Measurements from ENCODE around the gene GGCT.

GGCT gene

DNA sequence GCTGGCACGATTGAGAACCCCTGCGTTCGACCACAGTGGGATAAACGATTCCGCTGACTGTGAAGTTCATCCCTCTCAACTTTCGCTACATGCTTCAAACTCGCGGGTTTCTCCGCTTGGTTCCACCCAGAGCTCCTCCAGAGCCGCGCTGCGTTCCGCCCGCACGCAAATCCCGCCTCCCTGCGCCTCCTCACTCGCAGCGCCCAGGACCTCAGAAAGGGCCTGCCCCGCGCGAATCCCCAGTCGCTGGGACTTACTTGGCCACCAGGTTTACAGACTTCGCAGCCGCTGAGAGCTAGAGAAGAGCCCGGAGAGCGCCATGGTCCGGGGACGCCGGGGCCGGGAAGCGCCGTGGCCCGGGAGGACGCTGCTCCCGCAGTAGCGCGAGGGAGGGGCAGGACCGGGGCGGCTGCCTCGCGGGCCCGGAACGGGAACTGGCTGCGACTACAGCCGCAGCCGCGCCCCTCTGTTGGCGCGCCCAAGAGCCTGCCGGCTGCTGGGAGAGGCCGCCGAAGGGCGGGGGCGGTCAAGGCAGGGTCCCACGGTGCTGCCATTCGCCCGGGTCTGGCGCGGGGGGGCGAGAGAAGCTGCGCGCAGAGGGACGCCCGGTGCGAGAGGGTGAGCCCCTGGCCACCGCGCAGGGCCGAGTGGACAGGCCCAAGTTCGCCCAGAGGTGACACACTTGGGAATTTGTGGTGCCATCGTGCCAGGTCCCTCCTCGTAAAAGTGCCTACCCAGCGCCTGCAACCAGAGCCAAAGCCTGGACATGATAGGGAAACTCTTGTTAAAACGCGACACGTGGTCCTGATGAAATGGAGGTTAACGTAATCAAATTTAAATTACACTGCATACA lies 26.1 kb downstream of the GGCT start, which contains the start of gene NOD1 (continued):
- TF ChIP-seq, protein P1, sequence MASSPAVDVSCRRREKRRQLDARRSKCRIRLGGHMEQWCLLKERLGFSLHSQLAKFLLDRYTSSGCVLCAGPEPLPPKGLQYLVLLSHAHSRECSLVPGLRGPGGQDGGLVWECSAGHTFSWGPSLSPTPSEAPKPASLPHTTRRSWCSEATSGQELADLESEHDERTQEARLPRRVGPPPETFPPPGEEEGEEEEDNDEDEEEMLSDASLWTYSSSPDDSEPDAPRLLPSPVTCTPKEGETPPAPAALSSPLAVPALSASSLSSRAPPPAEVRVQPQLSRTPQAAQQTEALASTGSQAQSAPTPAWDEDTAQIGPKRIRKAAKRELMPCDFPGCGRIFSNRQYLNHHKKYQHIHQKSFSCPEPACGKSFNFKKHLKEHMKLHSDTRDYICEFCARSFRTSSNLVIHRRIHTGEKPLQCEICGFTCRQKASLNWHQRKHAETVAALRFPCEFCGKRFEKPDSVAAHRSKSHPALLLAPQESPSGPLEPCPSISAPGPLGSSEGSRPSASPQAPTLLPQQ (tag by site-specific recombination; IDR thresholded peaks at IDR 0.05): no peak; the same call in 1 of the 2 replicates
- TF ChIP-seq ZEB2 (tag by site-specific recombination; IDR thresholded peaks at IDR 0.05): no peak
- TF ChIP-seq ZNF596 (tag by site-specific recombination; IDR thresholded peaks at IDR 0.05): no peak
- TF ChIP-seq ZBTB8A (tag by site-specific recombination; IDR thresholded peaks at IDR 0.05): peak; percentile 80
- TF ChIP-seq OSR2 (tag by site-specific recombination; IDR thresholded peaks at IDR 0.05): peak; percentile 75
- peak; percentile 64; the same call in 1 of the 2 replicates for TF ChIP-seq ZSCAN30 (tag by site-specific recombination; IDR thresholded peaks at IDR 0.05)
- TF ChIP-seq ZNF121 (tag by site-specific recombination; IDR thresholded peaks at IDR 0.05): no peak
- 0 out of 2 replicates have a peak, but pooled peaks have one; percentile 39 for TF ChIP-seq SP3 (tag by site-specific recombination; IDR thresholded peaks at IDR 0.05)
- TF ChIP-seq, protein P2, sequence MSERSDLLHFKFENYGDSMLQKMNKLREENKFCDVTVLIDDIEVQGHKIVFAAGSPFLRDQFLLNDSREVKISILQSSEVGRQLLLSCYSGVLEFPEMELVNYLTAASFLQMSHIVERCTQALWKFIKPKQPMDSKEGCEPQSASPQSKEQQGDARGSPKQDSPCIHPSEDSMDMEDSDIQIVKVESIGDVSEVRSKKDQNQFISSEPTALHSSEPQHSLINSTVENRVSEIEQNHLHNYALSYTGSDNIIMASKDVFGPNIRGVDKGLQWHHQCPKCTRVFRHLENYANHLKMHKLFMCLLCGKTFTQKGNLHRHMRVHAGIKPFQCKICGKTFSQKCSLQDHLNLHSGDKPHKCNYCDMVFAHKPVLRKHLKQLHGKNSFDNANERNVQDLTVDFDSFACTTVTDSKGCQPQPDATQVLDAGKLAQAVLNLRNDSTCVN (tag by site-specific recombination; optimal IDR thresholded peaks at IDR 0.05): peak; percentile 88
- no peak for TF ChIP-seq ZBTB7A (tag by site-specific recombination; IDR thresholded peaks at IDR 0.05; ENCODE audit: low read depth)
- TF ChIP-seq, protein P3, sequence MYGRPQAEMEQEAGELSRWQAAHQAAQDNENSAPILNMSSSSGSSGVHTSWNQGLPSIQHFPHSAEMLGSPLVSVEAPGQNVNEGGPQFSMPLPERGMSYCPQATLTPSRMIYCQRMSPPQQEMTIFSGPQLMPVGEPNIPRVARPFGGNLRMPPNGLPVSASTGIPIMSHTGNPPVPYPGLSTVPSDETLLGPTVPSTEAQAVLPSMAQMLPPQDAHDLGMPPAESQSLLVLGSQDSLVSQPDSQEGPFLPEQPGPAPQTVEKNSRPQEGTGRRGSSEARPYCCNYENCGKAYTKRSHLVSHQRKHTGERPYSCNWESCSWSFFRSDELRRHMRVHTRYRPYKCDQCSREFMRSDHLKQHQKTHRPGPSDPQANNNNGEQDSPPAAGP (tag by site-specific recombination; IDR thresholded peaks at IDR 0.05): peak; percentile 25; the same call in 1 of the 2 replicates
- TF ChIP-seq, protein P4, sequence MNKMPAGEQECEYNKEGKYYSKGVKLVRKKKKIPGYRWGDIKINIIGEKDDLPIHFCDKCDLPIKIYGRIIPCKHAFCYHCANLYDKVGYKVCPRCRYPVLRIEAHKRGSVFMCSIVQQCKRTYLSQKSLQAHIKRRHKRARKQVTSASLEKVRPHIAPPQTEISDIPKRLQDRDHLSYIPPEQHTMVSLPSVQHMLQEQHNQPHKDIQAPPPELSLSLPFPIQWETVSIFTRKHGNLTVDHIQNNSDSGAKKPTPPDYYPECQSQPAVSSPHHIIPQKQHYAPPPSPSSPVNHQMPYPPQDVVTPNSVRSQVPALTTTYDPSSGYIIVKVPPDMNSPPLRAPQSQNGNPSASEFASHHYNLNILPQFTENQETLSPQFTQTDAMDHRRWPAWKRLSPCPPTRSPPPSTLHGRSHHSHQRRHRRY (tag by site-specific recombination; IDR thresholded peaks at IDR 0.05): no peak
- TF ChIP-seq, protein P5, sequence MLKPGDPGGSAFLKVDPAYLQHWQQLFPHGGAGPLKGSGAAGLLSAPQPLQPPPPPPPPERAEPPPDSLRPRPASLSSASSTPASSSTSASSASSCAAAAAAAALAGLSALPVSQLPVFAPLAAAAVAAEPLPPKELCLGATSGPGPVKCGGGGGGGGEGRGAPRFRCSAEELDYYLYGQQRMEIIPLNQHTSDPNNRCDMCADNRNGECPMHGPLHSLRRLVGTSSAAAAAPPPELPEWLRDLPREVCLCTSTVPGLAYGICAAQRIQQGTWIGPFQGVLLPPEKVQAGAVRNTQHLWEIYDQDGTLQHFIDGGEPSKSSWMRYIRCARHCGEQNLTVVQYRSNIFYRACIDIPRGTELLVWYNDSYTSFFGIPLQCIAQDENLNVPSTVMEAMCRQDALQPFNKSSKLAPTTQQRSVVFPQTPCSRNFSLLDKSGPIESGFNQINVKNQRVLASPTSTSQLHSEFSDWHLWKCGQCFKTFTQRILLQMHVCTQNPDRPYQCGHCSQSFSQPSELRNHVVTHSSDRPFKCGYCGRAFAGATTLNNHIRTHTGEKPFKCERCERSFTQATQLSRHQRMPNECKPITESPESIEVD (tag by site-specific recombination; IDR thresholded peaks at IDR 0.05): no peak
- peak; percentile 47; the same call in 1 of the 2 replicates for TF ChIP-seq ZNF501 (tag by site-specific recombination; IDR thresholded peaks at IDR 0.05)
- TF ChIP-seq, protein P6, sequence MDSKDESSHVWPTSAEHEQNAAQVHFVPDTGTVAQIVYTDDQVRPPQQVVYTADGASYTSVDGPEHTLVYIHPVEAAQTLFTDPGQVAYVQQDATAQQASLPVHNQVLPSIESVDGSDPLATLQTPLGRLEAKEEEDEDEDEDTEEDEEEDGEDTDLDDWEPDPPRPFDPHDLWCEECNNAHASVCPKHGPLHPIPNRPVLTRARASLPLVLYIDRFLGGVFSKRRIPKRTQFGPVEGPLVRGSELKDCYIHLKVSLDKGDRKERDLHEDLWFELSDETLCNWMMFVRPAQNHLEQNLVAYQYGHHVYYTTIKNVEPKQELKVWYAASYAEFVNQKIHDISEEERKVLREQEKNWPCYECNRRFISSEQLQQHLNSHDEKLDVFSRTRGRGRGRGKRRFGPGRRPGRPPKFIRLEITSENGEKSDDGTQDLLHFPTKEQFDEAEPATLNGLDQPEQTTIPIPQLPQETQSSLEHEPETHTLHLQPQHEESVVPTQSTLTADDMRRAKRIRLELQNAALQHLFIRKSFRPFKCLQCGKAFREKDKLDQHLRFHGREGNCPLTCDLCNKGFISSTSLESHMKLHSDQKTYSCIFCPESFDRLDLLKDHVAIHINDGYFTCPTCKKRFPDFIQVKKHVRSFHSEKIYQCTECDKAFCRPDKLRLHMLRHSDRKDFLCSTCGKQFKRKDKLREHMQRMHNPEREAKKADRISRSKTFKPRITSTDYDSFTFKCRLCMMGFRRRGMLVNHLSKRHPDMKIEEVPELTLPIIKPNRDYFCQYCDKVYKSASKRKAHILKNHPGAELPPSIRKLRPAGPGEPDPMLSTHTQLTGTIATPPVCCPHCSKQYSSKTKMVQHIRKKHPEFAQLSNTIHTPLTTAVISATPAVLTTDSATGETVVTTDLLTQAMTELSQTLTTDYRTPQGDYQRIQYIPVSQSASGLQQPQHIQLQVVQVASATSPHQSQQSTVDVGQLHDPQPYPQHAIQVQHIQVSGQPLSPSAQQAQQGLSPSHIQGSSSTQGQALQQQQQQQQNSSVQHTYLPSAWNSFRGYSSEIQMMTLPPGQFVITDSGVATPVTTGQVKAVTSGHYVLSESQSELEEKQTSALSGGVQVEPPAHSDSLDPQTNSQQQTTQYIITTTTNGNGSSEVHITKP (tag by site-specific recombination; IDR thresholded peaks at IDR 0.05): peak; percentile 69
- no peak for TF ChIP-seq ZNF248 (tag by site-specific recombination; IDR thresholded peaks at IDR 0.05)
- TF ChIP-seq SP2 (tag by site-specific recombination; IDR thresholded peaks at IDR 0.05): peak; percentile 76
- no peak for TF ChIP-seq ZNF114 (tag by site-specific recombination; IDR thresholded peaks at IDR 0.05)
- TF ChIP-seq, protein P7, sequence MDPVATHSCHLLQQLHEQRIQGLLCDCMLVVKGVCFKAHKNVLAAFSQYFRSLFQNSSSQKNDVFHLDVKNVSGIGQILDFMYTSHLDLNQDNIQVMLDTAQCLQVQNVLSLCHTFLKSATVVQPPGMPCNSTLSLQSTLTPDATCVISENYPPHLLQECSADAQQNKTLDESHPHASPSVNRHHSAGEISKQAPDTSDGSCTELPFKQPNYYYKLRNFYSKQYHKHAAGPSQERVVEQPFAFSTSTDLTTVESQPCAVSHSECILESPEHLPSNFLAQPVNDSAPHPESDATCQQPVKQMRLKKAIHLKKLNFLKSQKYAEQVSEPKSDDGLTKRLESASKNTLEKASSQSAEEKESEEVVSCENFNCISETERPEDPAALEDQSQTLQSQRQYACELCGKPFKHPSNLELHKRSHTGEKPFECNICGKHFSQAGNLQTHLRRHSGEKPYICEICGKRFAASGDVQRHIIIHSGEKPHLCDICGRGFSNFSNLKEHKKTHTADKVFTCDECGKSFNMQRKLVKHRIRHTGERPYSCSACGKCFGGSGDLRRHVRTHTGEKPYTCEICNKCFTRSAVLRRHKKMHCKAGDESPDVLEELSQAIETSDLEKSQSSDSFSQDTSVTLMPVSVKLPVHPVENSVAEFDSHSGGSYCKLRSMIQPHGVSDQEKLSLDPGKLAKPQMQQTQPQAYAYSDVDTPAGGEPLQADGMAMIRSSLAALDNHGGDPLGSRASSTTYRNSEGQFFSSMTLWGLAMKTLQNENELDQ (tag by site-specific recombination; IDR thresholded peaks at IDR 0.05; ENCODE audit: low read depth): no peak
- TF ChIP-seq ZNF544 (tag by site-specific recombination; IDR thresholded peaks at IDR 0.05): no peak
- TF ChIP-seq ZBTB1 (tag by site-specific recombination; IDR thresholded peaks at IDR 0.05): no peak
- TF ChIP-seq FEZF1 (tag by site-specific recombination; IDR thresholded peaks at IDR 0.05): no peak
- TF ChIP-seq ZNF571 (tag by site-specific recombination; IDR thresholded peaks at IDR 0.05): no peak
- TF ChIP-seq ZNF600 (tag by site-specific recombination; IDR thresholded peaks at IDR 0.05): peak; percentile 79
- TF ChIP-seq GLI4 (tag by site-specific recombination; IDR thresholded peaks at IDR 0.05): no peak
- TF ChIP-seq ZNF138 (tag by site-specific recombination; IDR thresholded peaks at IDR 0.05; ENCODE audit: borderline replicate concordance): no peak
- TF ChIP-seq ZNF175 (tag by site-specific recombination; IDR thresholded peaks at IDR 0.05): no peak
